Neural progenitor cell (in vitro differentiated cells): ENCODE measurements around the gene TSPAN18. TPM values are rescaled to one million over a fixed set of nuclear protein-coding genes. Genes with fewer than 3 reads are reported as not detected.

Experiments used
- DNase-seq: peaks from one replicate; pipeline ENCODE4 v3.0.0-alpha.2; 2016; ENCODE audit warnings: low spot score
- H2AFZ ChIP-seq: fragments of 200-600 bp; sonication (generic); replicated peaks from 2 replicates; pipeline ENCODE4 v1.6.1; 2016; ENCODE audit warnings: antibody characterized with exemption
- H3F3A ChIP-seq: fragments of 200-600 bp; sonication (generic); 2 replicates; pipeline ENCODE4 v1.6.1; 2016; ENCODE audit warnings: antibody characterized with exemption, low read depth
- H3K27ac ChIP-seq: fragments of 200-600 bp; sonication (generic); 2 replicates; pipeline ENCODE4 v1.5.1; 2016; ENCODE audit warnings: mild to moderate bottlenecking
- H3K27me3 ChIP-seq: fragments of 200-600 bp; sonication (generic); 2 replicates; pipeline ENCODE4 v1.6.1; 2016; ENCODE audit warnings: mild to moderate bottlenecking, moderate library complexity
- H3K36me3 ChIP-seq: fragments of 200-600 bp; sonication (generic); 2 replicates; pipeline ENCODE4 v1.5.1; 2016
- H3K4me1 ChIP-seq: fragments of 200-600 bp; sonication (generic); 2 replicates; pipeline ENCODE4 v1.6.1; 2016; ENCODE audit warnings: mixed run types
- H3K4me2 ChIP-seq: fragments of 200-600 bp; sonication (generic); 2 replicates; pipeline ENCODE4 v1.6.1; 2016
- H3K4me3 ChIP-seq: fragments of 200-600 bp; sonication (generic); 2 replicates; pipeline ENCODE4 v1.5.1; 2016
- H3K79me2 ChIP-seq: fragments of 200-600 bp; sonication (generic); 2 replicates; pipeline ENCODE4 v1.6.1; 2016; ENCODE audit warnings: low read depth
- H3K9ac ChIP-seq: fragments of 200-600 bp; sonication (generic); 2 replicates; pipeline ENCODE4 v1.6.1; 2016
- H3K9me3 ChIP-seq: fragments of 200-600 bp; sonication (generic); 2 replicates; pipeline ENCODE4 v1.5.1; 2016; ENCODE audit warnings: low read depth
- H4K20me1 ChIP-seq: fragments of 200-600 bp; sonication (generic); 2 replicates; pipeline ENCODE4 v1.6.1; 2016; ENCODE audit warnings: low read depth
- H3K27ac Mint-ChIP-seq: 3 replicates; pipeline ENCODE4 v1.8.0; 2021; ENCODE audit warnings: mixed read lengths
- H3K27me3 Mint-ChIP-seq: 2 replicates; pipeline ENCODE4 v1.8.0; 2022; ENCODE audit warnings: low read depth, mild to moderate bottlenecking, inconsistent platforms, moderate library complexity, mixed read lengths; ENCODE audit not compliant: insufficient read depth
- H3K36me3 Mint-ChIP-seq: 3 replicates; pipeline ENCODE4 v1.8.0; 2021; ENCODE audit warnings: mixed read lengths
- H3K4me1 Mint-ChIP-seq: 3 replicates; pipeline ENCODE4 v1.8.0; 2021; ENCODE audit warnings: mixed read lengths
- H3K4me3 Mint-ChIP-seq: 3 replicates; pipeline ENCODE4 v1.8.0; 2021; ENCODE audit warnings: mild to moderate bottlenecking, moderate library complexity, mixed read lengths
- H3K9me3 Mint-ChIP-seq: 3 replicates; pipeline ENCODE4 v1.8.0; 2020; ENCODE audit warnings: mixed read lengths
- CTCF ChIP-seq: fragments of 200-600 bp; sonication (generic); IDR thresholded peaks from 2 replicates; pipeline ENCODE4 v1.5.1; 2017; ENCODE audit warnings: antibody characterized with exemption, mild to moderate bottlenecking
- EZH2 ChIP-seq: fragments of 200-600 bp; sonication (generic); IDR thresholded peaks from 2 replicates; pipeline ENCODE4 v1.6.1; 2017; ENCODE audit warnings: antibody characterized with exemption, mild to moderate bottlenecking, moderate library complexity
- EZH2phosphoT487 ChIP-seq: fragments of 200-600 bp; sonication (generic); IDR thresholded peaks from 2 replicates; pipeline ENCODE4 v1.6.1; 2017; ENCODE audit warnings: antibody characterized with exemption
- total RNA-seq: library from RNA; depleted of rRNA; stranded (reverse); fragments of >200 nt; gene quantifications from 2 replicates; pipeline ENCODE4 v1.2.3, GENCODE V29; 2015; ENCODE audit warnings: low replicate concordance

TSPAN18 gene
- total RNA-seq = 16.5 and 33.0 TPM in 2 replicates

- H3K4me1 ChIP-seq = peaks cover 53% of the 10 kb centered on the region
- no peaks in the 10 kb centered on the region for H3K9me3 ChIP-seq
- H3K27ac Mint-ChIP-seq = peak within 1 kb of the TSS; percentile 83
- peaks cover 4% of the 10 kb centered on the region for H3K36me3 Mint-ChIP-seq
- TF ChIP-seq CTCF = no peak
- TF ChIP-seq EZH2phosphoT487 = no peak
- TF ChIP-seq EZH2 = no peak
- peaks cover 17% of the 10 kb centered on the region for H3K27me3 Mint-ChIP-seq
- peak within 1 kb of the TSS; percentile 97 for H3K4me3 ChIP-seq
- H3F3A ChIP-seq = peaks cover 55% of the 10 kb centered on the region
- H3K9ac ChIP-seq = peak within 1 kb of the TSS; percentile 59
- H3K4me1 Mint-ChIP-seq = peaks cover 65% of the 10 kb centered on the region
- peak within 1 kb of the TSS; percentile 94 for H3K27ac ChIP-seq
- DNase-seq = peak; percentile 90
- H3K36me3 ChIP-seq = no peaks in the 10 kb centered on the region
- peak within 1 kb of the TSS; percentile 94 for H3K4me3 Mint-ChIP-seq
- peaks cover 26% of the 10 kb centered on the region for H4K20me1 ChIP-seq
- peaks cover 11% of the 10 kb centered on the region for H3K27me3 ChIP-seq
- peak within 1 kb of the TSS; percentile 82 for H2AFZ ChIP-seq
- H3K4me2 ChIP-seq = peak within 1 kb of the TSS; percentile 97
- H3K79me2 ChIP-seq = peaks cover 33% of the 10 kb centered on the region
- no peaks in the 10 kb centered on the region for H3K9me3 Mint-ChIP-seq
These were observed at the start of gene TSPAN18 for GRCh38 chr11:44726283-44727113. TSPAN18 (plus strand) TSS chr11:44726962; CDS start chr11:44906417, 179,455 bp downstream.

- no peaks in the 10 kb centered on the region for H3K36me3 Mint-ChIP-seq
- Histone ChIP-seq H3K9me3 (no peaks in the 10 kb centered on the region), H3K9ac (no peak overlapping the region), H3K27me3 (no peaks in the 10 kb centered on the region), H3F3A (peaks cover 3% of the 10 kb centered on the region), H3K79me2 (no peaks in the 10 kb centered on the region), H3K27ac (no peak overlapping the region), H2AFZ (no peak overlapping the region), H3K4me1 (peaks cover 12% of the 10 kb centered on the region), H3K36me3 (no peaks in the 10 kb centered on the region), H4K20me1 (no peaks in the 10 kb centered on the region), H3K4me2 (no peak overlapping the region), H3K4me3 (no peak overlapping the region)
- peaks cover 14% of the 10 kb centered on the region for H3K4me1 Mint-ChIP-seq
- no peak for DNase-seq
- TF ChIP-seq EZH2phosphoT487 (no peak), EZH2 (no peak), CTCF (no peak)
- H3K27me3 Mint-ChIP-seq = peaks cover 8% of the 10 kb centered on the region
- no peak overlapping the region for H3K4me3 Mint-ChIP-seq
- no peak overlapping the region for H3K27ac Mint-ChIP-seq
- no peaks in the 10 kb centered on the region for H3K9me3 Mint-ChIP-seq
These were observed 45.7 kb upstream of the TSPAN18 start for GRCh38 chr11:44680982-44681597.

GRCh38 chr11:44681698-44682097 is 45.1 kb upstream of the TSPAN18 start:
- Mint-ChIP-seq H3K36me3 (no peaks in the 10 kb centered on the region), H3K27me3 (peaks cover 8% of the 10 kb centered on the region), H3K27ac (no peak overlapping the region), H3K4me1 (peaks cover 14% of the 10 kb centered on the region), H3K4me3 (no peak overlapping the region), H3K9me3 (no peaks in the 10 kb centered on the region)
- no peak overlapping the region for H3K27ac ChIP-seq
- H3K4me3 ChIP-seq = no peak overlapping the region
- peaks cover 12% of the 10 kb centered on the region for H3K4me1 ChIP-seq
- no peak for DNase-seq
- H3K9ac ChIP-seq = no peak overlapping the region
- no peaks in the 10 kb centered on the region for H3K9me3 ChIP-seq
- no peaks in the 10 kb centered on the region for H3K27me3 ChIP-seq
- H3K4me2 ChIP-seq = no peak overlapping the region
- no peaks in the 10 kb centered on the region for H4K20me1 ChIP-seq
- H3K36me3 ChIP-seq = no peaks in the 10 kb centered on the region
- H3K79me2 ChIP-seq = no peaks in the 10 kb centered on the region
- no peak overlapping the region for H2AFZ ChIP-seq
- TF ChIP-seq EZH2 (no peak), CTCF (no peak), EZH2phosphoT487 (no peak)
- H3F3A ChIP-seq = peaks cover 3% of the 10 kb centered on the region
